OCI-LY1 (cell line): ENCODE results near the gene SEC23A.

ENCODE experiments used
- EZH2 ChIP-seq: fragments of 200-600 bp; sonication (generic), shearing (Covaris generic); IDR thresholded peaks from 2 replicates; pipeline ENCODE4 v1.8.0; 2017; ENCODE audit warnings: borderline replicate concordance, mixed run types, mild to moderate bottlenecking, antibody characterized with exemption, low read length, moderate library complexity, mixed read lengths
- TF ChIP-seq, protein P1 (sequence below): fragments of 200-600 bp; sonication (generic), shearing (Covaris generic); IDR thresholded peaks from 2 replicates; pipeline ENCODE4 v1.5.1; 2017; ENCODE audit warnings: mild to moderate bottlenecking, antibody characterized with exemption, low read length, moderate library complexity, mixed read lengths

DNA sequence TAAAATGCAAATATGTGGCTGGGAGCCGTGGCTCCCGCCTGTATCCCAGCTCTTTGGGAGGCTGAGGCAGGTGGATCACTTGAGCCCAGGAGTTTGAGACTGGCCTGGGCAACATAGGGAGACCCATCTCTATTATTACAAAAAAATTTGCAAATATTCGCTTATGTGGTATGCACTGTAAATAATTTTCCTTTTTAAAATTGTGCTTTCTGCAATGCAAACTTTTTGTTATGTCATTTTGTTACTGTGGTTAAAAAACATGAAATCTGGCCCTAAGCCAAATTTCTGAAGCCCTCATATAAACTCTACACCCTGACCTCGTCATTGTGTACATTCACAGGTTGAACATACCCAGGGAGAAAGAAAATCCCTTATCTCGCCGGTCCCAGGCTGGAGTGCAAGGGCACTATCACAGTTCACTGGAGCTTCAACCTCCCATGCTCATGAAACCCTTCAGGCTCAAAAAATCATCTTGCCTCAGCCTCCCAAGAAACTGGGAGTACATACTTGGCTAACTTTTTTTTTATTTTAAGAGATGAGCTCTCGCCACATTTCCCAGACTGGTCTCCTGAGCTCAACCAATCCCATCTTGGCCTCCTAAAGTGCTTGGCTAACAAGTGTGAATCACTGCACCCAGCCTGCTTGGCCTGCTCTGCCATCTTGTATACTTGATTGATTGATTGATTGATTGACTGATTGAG is 42.4 kb upstream of the SEC23A start:
- TF ChIP-seq, protein P1, sequence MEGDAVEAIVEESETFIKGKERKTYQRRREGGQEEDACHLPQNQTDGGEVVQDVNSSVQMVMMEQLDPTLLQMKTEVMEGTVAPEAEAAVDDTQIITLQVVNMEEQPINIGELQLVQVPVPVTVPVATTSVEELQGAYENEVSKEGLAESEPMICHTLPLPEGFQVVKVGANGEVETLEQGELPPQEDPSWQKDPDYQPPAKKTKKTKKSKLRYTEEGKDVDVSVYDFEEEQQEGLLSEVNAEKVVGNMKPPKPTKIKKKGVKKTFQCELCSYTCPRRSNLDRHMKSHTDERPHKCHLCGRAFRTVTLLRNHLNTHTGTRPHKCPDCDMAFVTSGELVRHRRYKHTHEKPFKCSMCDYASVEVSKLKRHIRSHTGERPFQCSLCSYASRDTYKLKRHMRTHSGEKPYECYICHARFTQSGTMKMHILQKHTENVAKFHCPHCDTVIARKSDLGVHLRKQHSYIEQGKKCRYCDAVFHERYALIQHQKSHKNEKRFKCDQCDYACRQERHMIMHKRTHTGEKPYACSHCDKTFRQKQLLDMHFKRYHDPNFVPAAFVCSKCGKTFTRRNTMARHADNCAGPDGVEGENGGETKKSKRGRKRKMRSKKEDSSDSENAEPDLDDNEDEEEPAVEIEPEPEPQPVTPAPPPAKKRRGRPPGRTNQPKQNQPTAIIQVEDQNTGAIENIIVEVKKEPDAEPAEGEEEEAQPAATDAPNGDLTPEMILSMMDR: no peak
- TF ChIP-seq EZH2: no peak
